Neural cell (in vitro differentiated cells): Measurements from ENCODE around the gene ACACA.

Experiments used
- EZH2 ChIP-seq: fragments of 200-600, 300-800 bp; shearing (Covaris generic), sonication (generic); IDR thresholded peaks from 2 replicates; pipeline ENCODE4 v1.6.1; 2014; ENCODE audit warnings: antibody characterized with exemption, low read length, borderline replicate concordance, mild to moderate bottlenecking; ENCODE audit not compliant: insufficient read depth, poor library complexity, severe bottlenecking
- TAF1 ChIP-seq: IDR thresholded peaks from 2 replicates; pipeline ENCODE4 v1.6.1; 2012; ENCODE audit warnings: low read depth
- TF ChIP-seq, protein P1 (sequence below): fragments of 450-650 bp; IDR thresholded peaks from 2 replicates; pipeline ENCODE4 v1.5.1; 2014; ENCODE audit warnings: antibody characterized with exemption, mild to moderate bottlenecking, moderate library complexity; ENCODE audit not compliant: poor library complexity, severe bottlenecking
- TF ChIP-seq, protein P2 (sequence below): IDR thresholded peaks from 2 replicates; pipeline ENCODE4 v1.6.1; 2012; ENCODE audit warnings: borderline replicate concordance

DNA sequence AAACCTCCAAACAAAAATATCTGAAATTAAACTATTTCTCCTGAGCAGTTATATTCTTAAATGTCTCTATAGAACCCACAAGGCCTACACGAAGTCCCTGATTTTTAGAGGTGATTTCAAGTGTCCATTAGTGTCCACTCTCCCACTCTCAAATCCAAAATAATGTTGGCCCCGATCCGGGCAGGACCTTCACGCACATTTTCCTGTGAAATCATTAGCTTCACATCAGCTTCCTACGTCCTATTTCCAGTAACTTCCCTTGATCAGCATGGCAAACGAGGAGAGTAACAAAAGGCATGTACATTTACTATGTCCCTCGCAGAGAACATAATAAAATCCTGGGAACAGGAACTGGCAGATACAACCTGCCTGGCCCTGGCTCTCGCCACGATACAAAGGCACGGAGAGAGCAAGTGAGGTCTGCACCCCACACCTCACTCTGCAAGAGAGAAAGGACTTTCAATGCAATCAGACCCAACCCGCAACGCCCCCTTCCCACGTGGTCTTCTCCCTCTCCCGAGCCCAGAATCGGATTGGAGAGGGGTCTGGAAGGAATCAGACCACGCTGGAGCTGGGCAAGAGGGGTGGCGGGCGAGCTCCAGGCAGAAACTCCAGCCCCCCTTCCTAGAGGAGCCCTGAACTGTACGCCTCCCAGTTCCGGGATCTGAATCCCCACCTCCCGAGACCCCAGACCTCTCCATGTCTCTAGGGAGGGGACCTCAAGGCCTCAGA lies 48.4 kb downstream of the ACACA start:
- TF ChIP-seq TAF1 (no peak), EZH2 (no peak)
- TF ChIP-seq, protein P1, sequence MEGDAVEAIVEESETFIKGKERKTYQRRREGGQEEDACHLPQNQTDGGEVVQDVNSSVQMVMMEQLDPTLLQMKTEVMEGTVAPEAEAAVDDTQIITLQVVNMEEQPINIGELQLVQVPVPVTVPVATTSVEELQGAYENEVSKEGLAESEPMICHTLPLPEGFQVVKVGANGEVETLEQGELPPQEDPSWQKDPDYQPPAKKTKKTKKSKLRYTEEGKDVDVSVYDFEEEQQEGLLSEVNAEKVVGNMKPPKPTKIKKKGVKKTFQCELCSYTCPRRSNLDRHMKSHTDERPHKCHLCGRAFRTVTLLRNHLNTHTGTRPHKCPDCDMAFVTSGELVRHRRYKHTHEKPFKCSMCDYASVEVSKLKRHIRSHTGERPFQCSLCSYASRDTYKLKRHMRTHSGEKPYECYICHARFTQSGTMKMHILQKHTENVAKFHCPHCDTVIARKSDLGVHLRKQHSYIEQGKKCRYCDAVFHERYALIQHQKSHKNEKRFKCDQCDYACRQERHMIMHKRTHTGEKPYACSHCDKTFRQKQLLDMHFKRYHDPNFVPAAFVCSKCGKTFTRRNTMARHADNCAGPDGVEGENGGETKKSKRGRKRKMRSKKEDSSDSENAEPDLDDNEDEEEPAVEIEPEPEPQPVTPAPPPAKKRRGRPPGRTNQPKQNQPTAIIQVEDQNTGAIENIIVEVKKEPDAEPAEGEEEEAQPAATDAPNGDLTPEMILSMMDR, result no peak
- TF ChIP-seq, protein P2, sequence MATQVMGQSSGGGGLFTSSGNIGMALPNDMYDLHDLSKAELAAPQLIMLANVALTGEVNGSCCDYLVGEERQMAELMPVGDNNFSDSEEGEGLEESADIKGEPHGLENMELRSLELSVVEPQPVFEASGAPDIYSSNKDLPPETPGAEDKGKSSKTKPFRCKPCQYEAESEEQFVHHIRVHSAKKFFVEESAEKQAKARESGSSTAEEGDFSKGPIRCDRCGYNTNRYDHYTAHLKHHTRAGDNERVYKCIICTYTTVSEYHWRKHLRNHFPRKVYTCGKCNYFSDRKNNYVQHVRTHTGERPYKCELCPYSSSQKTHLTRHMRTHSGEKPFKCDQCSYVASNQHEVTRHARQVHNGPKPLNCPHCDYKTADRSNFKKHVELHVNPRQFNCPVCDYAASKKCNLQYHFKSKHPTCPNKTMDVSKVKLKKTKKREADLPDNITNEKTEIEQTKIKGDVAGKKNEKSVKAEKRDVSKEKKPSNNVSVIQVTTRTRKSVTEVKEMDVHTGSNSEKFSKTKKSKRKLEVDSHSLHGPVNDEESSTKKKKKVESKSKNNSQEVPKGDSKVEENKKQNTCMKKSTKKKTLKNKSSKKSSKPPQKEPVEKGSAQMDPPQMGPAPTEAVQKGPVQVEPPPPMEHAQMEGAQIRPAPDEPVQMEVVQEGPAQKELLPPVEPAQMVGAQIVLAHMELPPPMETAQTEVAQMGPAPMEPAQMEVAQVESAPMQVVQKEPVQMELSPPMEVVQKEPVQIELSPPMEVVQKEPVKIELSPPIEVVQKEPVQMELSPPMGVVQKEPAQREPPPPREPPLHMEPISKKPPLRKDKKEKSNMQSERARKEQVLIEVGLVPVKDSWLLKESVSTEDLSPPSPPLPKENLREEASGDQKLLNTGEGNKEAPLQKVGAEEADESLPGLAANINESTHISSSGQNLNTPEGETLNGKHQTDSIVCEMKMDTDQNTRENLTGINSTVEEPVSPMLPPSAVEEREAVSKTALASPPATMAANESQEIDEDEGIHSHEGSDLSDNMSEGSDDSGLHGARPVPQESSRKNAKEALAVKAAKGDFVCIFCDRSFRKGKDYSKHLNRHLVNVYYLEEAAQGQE, result peak; percentile 51
